Keratinocyte (primary cell): ENCODE measurements around the gene LAMA3. TPM values are rescaled to one million over a fixed set of nuclear protein-coding genes. Genes with fewer than 3 reads are reported as not detected.

Experiments used
- DNase-seq: peaks from one replicate; pipeline ENCODE4 v3.0.0-alpha.2; 2011; ENCODE audit warnings: low read depth, missing footprints, low spot score
- FAIRE-seq: peaks from 2 replicates; lab custom pipeline; 2011; peaks lifted over from hg19 to GRCh38; lab: Jason Lieb, UNC
- H2AFZ ChIP-seq: 2 replicates; pipeline ENCODE4 v1.6.0; 2012; ENCODE audit warnings: low read length, control low read depth, inconsistent platforms; ENCODE audit not compliant: control insufficient read depth
- H3K27ac ChIP-seq: 2 replicates; pipeline ENCODE4 v1.5.1; 2011; ENCODE audit warnings: low read length; ENCODE audit not compliant: control insufficient read depth, insufficient read depth
- H3K27me3 ChIP-seq: 3 replicates; pipeline ENCODE4 v1.6.0; 2011; ENCODE audit warnings: low read length; ENCODE audit not compliant: control insufficient read depth, insufficient read depth; ENCODE audit errors: extremely low read depth
- H3K36me3 ChIP-seq, 2 experiments: 2 replicates in 1 of 2; 3 replicates in 1 of 2; pipeline ENCODE4 v1.5.1; 2011; ENCODE audit warnings: low read length in 2 of 2, mild to moderate bottlenecking in 1 of 2; ENCODE audit not compliant: control insufficient read depth in 2 of 2, insufficient read depth in 2 of 2; ENCODE audit errors: extremely low read depth in 1 of 2
- H3K4me1 ChIP-seq: 3 replicates; pipeline ENCODE4 v1.5.1; 2011; ENCODE audit warnings: low read length; ENCODE audit not compliant: control insufficient read depth, insufficient read depth; ENCODE audit errors: extremely low read depth
- H3K4me2 ChIP-seq: 3 replicates; pipeline ENCODE4 v1.6.0; 2011; ENCODE audit warnings: low read depth, low read length; ENCODE audit not compliant: control insufficient read depth, insufficient read depth; ENCODE audit errors: extremely low read depth
- H3K4me3 ChIP-seq, 3 experiments: fragments of 200-600 bp in 1 of 3; sonication (generic) in 1 of 3; 2 replicates in 2 of 3; 3 replicates in 1 of 3; pipeline ENCODE4 v1.5.1; 2011 to 2016; ENCODE audit warnings: low read length in 3 of 3, mild to moderate bottlenecking in 3 of 3, control low read depth in 2 of 3, inconsistent platforms in 1 of 3, low read depth in 1 of 3, mixed read lengths in 1 of 3, mixed run types in 1 of 3, moderate library complexity in 1 of 3; ENCODE audit not compliant: control insufficient read depth in 2 of 3, insufficient read depth in 2 of 3; ENCODE audit errors: extremely low read depth in 1 of 3
- H3K79me2 ChIP-seq: 2 replicates; pipeline ENCODE4 v1.6.0; 2012; ENCODE audit warnings: low read length; ENCODE audit not compliant: control insufficient read depth, insufficient read depth
- H3K9ac ChIP-seq: 3 replicates; pipeline ENCODE4 v1.6.0; 2011; ENCODE audit warnings: low read length; ENCODE audit not compliant: control insufficient read depth, insufficient read depth; ENCODE audit errors: extremely low read depth
- H3K9me1 ChIP-seq: 3 replicates; pipeline ENCODE4 v1.6.0; 2011; ENCODE audit warnings: low read length; ENCODE audit not compliant: control insufficient read depth, insufficient read depth; ENCODE audit errors: extremely low read depth
- H3K9me3 ChIP-seq: 2 replicates; pipeline ENCODE4 v1.5.1; 2012; ENCODE audit warnings: low read depth, low read length; ENCODE audit not compliant: control insufficient read depth
- H4K20me1 ChIP-seq: 3 replicates; pipeline ENCODE4 v1.6.0; 2011; ENCODE audit warnings: low read length; ENCODE audit not compliant: control insufficient read depth, insufficient read depth; ENCODE audit errors: extremely low read depth
- EZH2 ChIP-seq: IDR thresholded peaks from one replicate; pipeline ENCODE4 v1.6.1; 2012; ENCODE audit warnings: inconsistent platforms, mild to moderate bottlenecking, low read length, moderate library complexity
- dilution Hi-C: fragments of 300-500 bp; cut with MboI; formaldehyde crosslinking; loops from one replicate; pipeline ENCODE4 v1.7.0; 2020; ENCODE audit warnings: low sequenced_read_pairs; ENCODE audit not compliant: extremely low pct_ligation_motif_present
- polyA plus RNA-seq, 5 experiments: library from polyadenylated mRNA; depleted of rRNA in 3 of 5; stranded (reverse) in 3 of 5; stranded (forward) in 1 of 5; unstranded in 1 of 5; fragments of >200 nt; gene quantifications; 1 replicate in 1 of 5; 2 replicates in 3 of 5; 3 replicates in 1 of 5; pipeline versions ENCODE4 v1.2.1 to v1.2.3, GENCODE V29; 2011 to 2012; ENCODE audit warnings: missing spikeins in 2 of 5, low read depth in 1 of 5, low replicate concordance in 1 of 5
- TF ChIP-seq, protein P1 (sequence below), 3 experiments: IDR thresholded peaks in 1 of 3; conservative IDR thresholded peaks in 1 of 3; optimal IDR thresholded peaks in 1 of 3; 2 replicates in 2 of 3; 3 replicates in 1 of 3; pipeline versions ENCODE3 to v1.5.1; 2011; ENCODE audit warnings: low read length in 3 of 3, mild to moderate bottlenecking in 3 of 3, moderate library complexity in 2 of 3, control low read depth in 1 of 3, inconsistent platforms in 1 of 3; ENCODE audit not compliant: insufficient read depth in 2 of 3; ENCODE audit errors: extremely low read depth in 1 of 3

Gene LAMA3
- polyA plus RNA-seq, 1 donor (not counting 4 experiments of a cell fraction or from before 2014, with no cell fraction given), result 1,944 TPM

GRCh38 chr18:23816021-23816420, 126.8 kb downstream of the LAMA3 start:
- no peaks in the 10 kb centered on the region for H3K27me3 ChIP-seq
- no peak overlapping the region for H2AFZ ChIP-seq
- H3K9me3 ChIP-seq, result no peaks in the 10 kb centered on the region
- no peak overlapping the region for H3K4me3 ChIP-seq
- no peaks in the 10 kb centered on the region for H3K79me2 ChIP-seq
- H3K9ac ChIP-seq, result no peak overlapping the region
- no peak overlapping the region for H3K4me2 ChIP-seq
- dilution Hi-C loops, result no loop called here
- no peak overlapping the region for H3K27ac ChIP-seq
- FAIRE-seq, result no peak
- TF ChIP-seq, protein P1, sequence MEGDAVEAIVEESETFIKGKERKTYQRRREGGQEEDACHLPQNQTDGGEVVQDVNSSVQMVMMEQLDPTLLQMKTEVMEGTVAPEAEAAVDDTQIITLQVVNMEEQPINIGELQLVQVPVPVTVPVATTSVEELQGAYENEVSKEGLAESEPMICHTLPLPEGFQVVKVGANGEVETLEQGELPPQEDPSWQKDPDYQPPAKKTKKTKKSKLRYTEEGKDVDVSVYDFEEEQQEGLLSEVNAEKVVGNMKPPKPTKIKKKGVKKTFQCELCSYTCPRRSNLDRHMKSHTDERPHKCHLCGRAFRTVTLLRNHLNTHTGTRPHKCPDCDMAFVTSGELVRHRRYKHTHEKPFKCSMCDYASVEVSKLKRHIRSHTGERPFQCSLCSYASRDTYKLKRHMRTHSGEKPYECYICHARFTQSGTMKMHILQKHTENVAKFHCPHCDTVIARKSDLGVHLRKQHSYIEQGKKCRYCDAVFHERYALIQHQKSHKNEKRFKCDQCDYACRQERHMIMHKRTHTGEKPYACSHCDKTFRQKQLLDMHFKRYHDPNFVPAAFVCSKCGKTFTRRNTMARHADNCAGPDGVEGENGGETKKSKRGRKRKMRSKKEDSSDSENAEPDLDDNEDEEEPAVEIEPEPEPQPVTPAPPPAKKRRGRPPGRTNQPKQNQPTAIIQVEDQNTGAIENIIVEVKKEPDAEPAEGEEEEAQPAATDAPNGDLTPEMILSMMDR (optimal IDR thresholded peaks at IDR 0.05 in 1 of 3, IDR thresholded peaks at IDR 0.05 in 1 of 3, conservative IDR thresholded peaks at IDR 0.05 in 1 of 3; ENCODE audit: extremely low read depth in 1 of 3, insufficient read depth in 2 of 3, low read length in 3 of 3), result no peak
- TF ChIP-seq EZH2, result no peak
- no peaks in the 10 kb centered on the region for H4K20me1 ChIP-seq
- H3K9me1 ChIP-seq, result no peaks in the 10 kb centered on the region
- no peaks in the 10 kb centered on the region for H3K4me1 ChIP-seq
- no peak for DNase-seq
- H3K36me3 ChIP-seq, result no peaks in the 10 kb centered on the region

- H3K9me3 ChIP-seq, result no peaks in the 10 kb centered on the region
- no peaks in the 10 kb centered on the region for H3K4me1 ChIP-seq
- no peak for TF ChIP-seq EZH2
- TF ChIP-seq, protein P1 (optimal IDR thresholded peaks at IDR 0.05 in 1 of 3, IDR thresholded peaks at IDR 0.05 in 1 of 3, conservative IDR thresholded peaks at IDR 0.05 in 1 of 3; ENCODE audit: extremely low read depth in 1 of 3, insufficient read depth in 2 of 3, low read length in 3 of 3), result no peak
- H3K79me2 ChIP-seq, result no peaks in the 10 kb centered on the region
- no peak overlapping the region for H3K9ac ChIP-seq
- no peaks in the 10 kb centered on the region for H3K36me3 ChIP-seq
- no peak overlapping the region for H3K4me3 ChIP-seq
- H3K9me1 ChIP-seq, result no peaks in the 10 kb centered on the region
- dilution Hi-C loops, result no loop called here
- no peaks in the 10 kb centered on the region for H4K20me1 ChIP-seq
- DNase-seq (no peak), FAIRE-seq (no peak)
- H3K27ac ChIP-seq, result no peak overlapping the region
- H3K27me3 ChIP-seq, result no peaks in the 10 kb centered on the region
- H2AFZ ChIP-seq, result no peak overlapping the region
- H3K4me2 ChIP-seq, result no peak overlapping the region
Measured at GRCh38 chr18:23816740-23817139, 127.5 kb downstream of the LAMA3 start.
